HG03097 (cell line): Measurements from ENCODE around the gene ZNF687.
"Not testable (repeated sequence)": the region's sequence is repeated elsewhere in the genome, so short reads cannot be mapped to it uniquely, and the experiment has no call there.

Experiments used
- ATAC-seq: cut with Tn5 transposase; IDR thresholded peaks from one replicate; pipeline ENCODE4 v1.9.1; 2021; ENCODE audit not compliant: unreplicated experiment, low FRiP score

ZNF687 gene

GRCh38 chr1:151281969-151282882 lies at the start of gene ZNF687:
ZNF687 (plus strand) TSS chr1:151282299; CDS start chr1:151286292, 3,993 bp downstream.
- peak; percentile 77 for ATAC-seq

- no peak for ATAC-seq
Observed at GRCh38 chr1:151235235-151235634, 46.9 kb upstream of the ZNF687 start.

GRCh38 chr1:151237678-151238466 lies 44.2 kb upstream of the ZNF687 start:
- ATAC-seq: no peak

GRCh38 chr1:151238467-151238739 lies 43.7 kb upstream of the ZNF687 start:
- no peak for ATAC-seq

- ATAC-seq: no peak
Observed at GRCh38 chr1:151242442-151242841, 39.7 kb upstream of the ZNF687 start.

- no peak for ATAC-seq
Observed at GRCh38 chr1:151243683-151244216, 38.3 kb upstream of the ZNF687 start.

GRCh38 chr1:151246786-151247185 lies 35.3 kb upstream of the ZNF687 start:
- ATAC-seq: no peak

GRCh38 chr1:151251656-151252470 lies 30.2 kb upstream of the ZNF687 start:
- no peak for ATAC-seq

- ATAC-seq: peak; percentile 84
Observed at GRCh38 chr1:151254217-151255213, 27.6 kb upstream of the ZNF687 start, which contains the start of gene PSMD4. PSMD4 (plus strand) TSS chr1:151254734; CDS start chr1:151254783, 49 bp downstream.

- no peak for ATAC-seq
Observed at GRCh38 chr1:151255381-151255780, 26.7 kb upstream of the ZNF687 start.

- ATAC-seq: no peak
Observed at GRCh38 chr1:151259351-151259750, 22.7 kb upstream of the ZNF687 start.

- no peak for ATAC-seq
Observed at GRCh38 chr1:151265446-151266236, 16.5 kb upstream of the ZNF687 start.

- no peak for ATAC-seq
Observed at GRCh38 chr1:151266315-151266714, 15.8 kb upstream of the ZNF687 start.

- no peak for ATAC-seq
Observed at GRCh38 chr1:151266821-151267220, 15.3 kb upstream of the ZNF687 start.

- ATAC-seq: no peak
Observed at GRCh38 chr1:151267760-151268159, 14.3 kb upstream of the ZNF687 start.

GRCh38 chr1:151273924-151274466 lies 8.1 kb upstream of the ZNF687 start:
- ATAC-seq: no peak

GRCh38 chr1:151275341-151275740 lies 6.8 kb upstream of the ZNF687 start:
- not testable (repeated sequence) for ATAC-seq

- ATAC-seq: no peak
Observed at GRCh38 chr1:151277249-151277648, 4.8 kb upstream of the ZNF687 start.
